ENCODE results near the gene RFX3.

GRCh38 chr9:3177146-3177761, 348.5 kb downstream of the RFX3 start:
- TF ChIP-seq CTCF (IDR thresholded peaks at IDR 0.05; ENCODE audit: low read length) (no peak), EZH2 (optimal IDR thresholded peaks at IDR 0.05; ENCODE audit: low read depth, low read length) (no peak)

Data from MM.1S (cell line).